H9 (cell line): ENCODE measurements around the gene B3GNT5. TPM values are rescaled to one million over a fixed set of nuclear protein-coding genes. Genes with fewer than 3 reads are reported as not detected.
"Not testable (repeated sequence)": the region's sequence is repeated elsewhere in the genome, so short reads cannot be mapped to it uniquely, and the experiment has no call there.

Source experiments
- DNase-seq: peaks from one replicate; pipeline ENCODE4 v3.0.0-alpha.2; 2017
- H2AFZ ChIP-seq: one replicate; pipeline ENCODE4 v1.6.1; 2013; ENCODE audit warnings: mild to moderate bottlenecking, low read length, control low read depth, moderate library complexity
- H2AK5ac ChIP-seq: 2 replicates; pipeline ENCODE4 v1.6.1; 2013; ENCODE audit warnings: low read length, control low read depth, mixed read lengths; ENCODE audit not compliant: insufficient read length
- H2BK120ac ChIP-seq: one replicate; pipeline ENCODE4 v1.6.1; 2013; ENCODE audit warnings: low read depth, mild to moderate bottlenecking, low read length, control low read depth, inconsistent platforms; ENCODE audit not compliant: poor library complexity, severe bottlenecking
- H2BK12ac ChIP-seq: 2 replicates; pipeline ENCODE4 v1.6.1; 2013; ENCODE audit warnings: low read length, control low read depth, mixed read lengths, low read depth; ENCODE audit not compliant: insufficient read length
- H2BK15ac ChIP-seq: 2 replicates; pipeline ENCODE4 v1.6.1; 2013; ENCODE audit warnings: low read depth, low read length, control low read depth
- H2BK20ac ChIP-seq: one replicate; pipeline ENCODE4 v1.6.1; 2013; ENCODE audit warnings: low read depth, mild to moderate bottlenecking, low read length, control low read depth, inconsistent platforms; ENCODE audit not compliant: poor library complexity, severe bottlenecking
- H2BK5ac ChIP-seq: 2 replicates; pipeline ENCODE4 v1.6.1; 2013; ENCODE audit warnings: low read length, control low read depth, mixed read lengths; ENCODE audit not compliant: insufficient read length
- H3K14ac ChIP-seq: 2 replicates; pipeline ENCODE4 v1.6.1; 2013; ENCODE audit warnings: low read length, control low read depth; ENCODE audit not compliant: insufficient read depth
- H3K18ac ChIP-seq: 2 replicates; pipeline ENCODE4 v1.6.1; 2013; ENCODE audit warnings: low read depth, mild to moderate bottlenecking, mixed read lengths, low read length, control low read depth; ENCODE audit not compliant: insufficient read length
- H3K23ac ChIP-seq: 2 replicates; pipeline ENCODE4 v1.6.1; 2013; ENCODE audit warnings: low read length, control low read depth, mixed read lengths, low read depth; ENCODE audit not compliant: insufficient read length
- H3K23me2 ChIP-seq: 2 replicates; pipeline ENCODE4 v1.6.1; 2013; ENCODE audit warnings: low read depth, mild to moderate bottlenecking, mixed read lengths, low read length, control low read depth; ENCODE audit not compliant: insufficient read length, poor library complexity, severe bottlenecking
- H3K27ac ChIP-seq: 2 replicates; pipeline ENCODE4 v1.5.1; 2013; ENCODE audit warnings: low read length, control low read depth, mixed read lengths, low read depth; ENCODE audit not compliant: insufficient read length
- H3K27me3 ChIP-seq: 2 replicates; pipeline ENCODE4 v1.6.1; 2013; ENCODE audit warnings: low read length, control low read depth, inconsistent platforms; ENCODE audit not compliant: insufficient read depth
- H3K4ac ChIP-seq: 2 replicates; pipeline ENCODE4 v1.6.1; 2013; ENCODE audit warnings: low read depth, mild to moderate bottlenecking, control low read depth, inconsistent platforms, low read length, moderate library complexity
- H3K4me1 ChIP-seq: 2 replicates; pipeline ENCODE4 v1.6.1; 2013; ENCODE audit warnings: low read length, control low read depth, inconsistent platforms; ENCODE audit not compliant: insufficient read depth
- H3K4me2 ChIP-seq: 2 replicates; pipeline ENCODE4 v1.6.1; 2013; ENCODE audit warnings: low read length, control low read depth, mixed read lengths; ENCODE audit not compliant: insufficient read length, insufficient read depth
- H3K56ac ChIP-seq: 2 replicates; pipeline ENCODE4 v1.6.1; 2013; ENCODE audit warnings: low read depth, mild to moderate bottlenecking, mixed read lengths, low read length, control low read depth; ENCODE audit not compliant: insufficient read length
- H3K79me1 ChIP-seq: 2 replicates; pipeline ENCODE4 v1.6.1; 2013; ENCODE audit warnings: low read depth, mild to moderate bottlenecking, moderate library complexity, low read length, control low read depth, inconsistent platforms; ENCODE audit not compliant: insufficient read depth, poor library complexity, severe bottlenecking
- H3K79me2 ChIP-seq: 2 replicates; pipeline ENCODE4 v1.6.1; 2013; ENCODE audit warnings: low read length, control low read depth, inconsistent platforms; ENCODE audit not compliant: insufficient read depth
- H3K9ac ChIP-seq: 2 replicates; pipeline ENCODE4 v1.6.1; 2013; ENCODE audit warnings: low read length, control low read depth, mixed read lengths; ENCODE audit not compliant: insufficient read length; ENCODE audit errors: extremely low read depth
- H3K9me3 ChIP-seq: one replicate; pipeline ENCODE4 v1.6.1; 2013; ENCODE audit warnings: low read depth, low read length, inconsistent platforms; ENCODE audit not compliant: control insufficient read depth
- H3T11ph ChIP-seq: one replicate; pipeline ENCODE4 v1.6.1; 2013; ENCODE audit warnings: mild to moderate bottlenecking, low read length, control low read depth, inconsistent platforms
- H4K20me1 ChIP-seq: one replicate; pipeline ENCODE4 v1.6.1; 2013; ENCODE audit not compliant: control insufficient read depth, insufficient read length, insufficient read depth
- H4K5ac ChIP-seq: 2 replicates; pipeline ENCODE4 v1.6.1; 2013; ENCODE audit warnings: low read depth, mild to moderate bottlenecking, mixed read lengths, low read length, control low read depth; ENCODE audit not compliant: insufficient read length
- H4K8ac ChIP-seq: replicated peaks from 2 replicates; pipeline ENCODE4 v1.6.1; 2013; ENCODE audit warnings: low read length, control low read depth, mixed read lengths, low read depth; ENCODE audit not compliant: insufficient read length
- H4K91ac ChIP-seq: 2 replicates; pipeline ENCODE4 v1.6.1; 2013; ENCODE audit warnings: low read depth, mild to moderate bottlenecking, moderate library complexity, mixed read lengths, low read length, control low read depth; ENCODE audit not compliant: insufficient read length
- H3K27ac Mint-ChIP-seq, 3 experiments: 2 replicates in 2 of 3; 3 replicates in 1 of 3; pipeline ENCODE4 v1.8.0; 2020 to 2021; ENCODE audit warnings: mixed read lengths in 3 of 3, mild to moderate bottlenecking in 1 of 3, moderate library complexity in 1 of 3
- H3K27me3 Mint-ChIP-seq: 2 replicates; pipeline ENCODE4 v1.8.0; 2021; ENCODE audit warnings: low read depth, mild to moderate bottlenecking, moderate library complexity, mixed read lengths
- H3K36me3 Mint-ChIP-seq, 3 experiments: 2 replicates in 2 of 3; 3 replicates in 1 of 3; pipeline ENCODE4 v1.8.0; 2020 to 2021; ENCODE audit warnings: low read depth in 3 of 3, mixed read lengths in 3 of 3; ENCODE audit not compliant: insufficient read depth in 1 of 3
- H3K4me1 Mint-ChIP-seq, 2 experiments: 2 replicates each; pipeline ENCODE4 v1.8.0; 2020; ENCODE audit warnings: mixed read lengths in 2 of 2
- H3K4me3 Mint-ChIP-seq, 2 experiments: 2 replicates in 1 of 2; 3 replicates in 1 of 2; pipeline ENCODE4 v1.8.0; 2020 to 2021; ENCODE audit warnings: mild to moderate bottlenecking in 2 of 2, mixed read lengths in 2 of 2, moderate library complexity in 1 of 2
- H3K9me3 Mint-ChIP-seq, 2 experiments: 2 replicates in 1 of 2; 3 replicates in 1 of 2; pipeline ENCODE4 v1.8.0; 2020; ENCODE audit warnings: mild to moderate bottlenecking in 2 of 2, mixed read lengths in 2 of 2, moderate library complexity in 1 of 2
- WGBS: extraction: QIAGEN DNeasy Blood & Tissue Kit; methylation state at CpG from one replicate; pipeline ENCODE4 v1.1.7; 2013; ENCODE audit warnings: missing lambda C conversion rate, low lambda C conversion rate, mixed read lengths; ENCODE audit not compliant: insufficient read length; ENCODE audit errors: extremely low coverage; 5-methylcytosine and 5-hydroxymethylcytosine counted together
- total RNA-seq: library from RNA; stranded (reverse); gene quantifications from 2 replicates; pipeline ENCODE4 v1.2.1, GENCODE V29; 2021
- TF ChIP-seq, protein P1 (sequence below): fragments of 200-600 bp; sonication (generic); conservative IDR thresholded peaks from 3 replicates; pipeline ENCODE4 v1.8.0; 2021; ENCODE audit warnings: antibody characterized with exemption, mild to moderate bottlenecking

Gene B3GNT5
- total RNA-seq, 1 experiment from 2014 or later = 7.3 TPM

GRCh38 chr3:183229178-183229577, 23.9 kb upstream of the B3GNT5 start:
- no CpG with 5 or more reads among the region's 1 CpG for WGBS
- DNase-seq = no peak
- Histone ChIP-seq H3K4ac (no peak overlapping the region), H3K9me3 (no peaks in the 10 kb centered on the region), H4K20me1 (no peaks in the 10 kb centered on the region), H2AK5ac (no peak overlapping the region), H2BK12ac (no peak overlapping the region), H3K4me2 (no peak overlapping the region), H4K91ac (no peak overlapping the region), H3K23ac (no peak overlapping the region), H3K79me2 (no peaks in the 10 kb centered on the region), H4K5ac (no peak overlapping the region), H2BK20ac (no peak overlapping the region), H2BK15ac (no peak overlapping the region), H3K14ac (no peak overlapping the region), H2BK5ac (no peak overlapping the region), H3K27ac (no peak overlapping the region), H3K9ac (no peak overlapping the region), H4K8ac (no peak overlapping the region), H3K18ac (no peak overlapping the region), H2AFZ (no peak overlapping the region), H3T11ph (no peak overlapping the region), H3K4me1 (no peaks in the 10 kb centered on the region), H3K23me2 (no peaks in the 10 kb centered on the region), H2BK120ac (no peak overlapping the region), H3K79me1 (no peaks in the 10 kb centered on the region), H3K56ac (no peak overlapping the region), H3K27me3 (no peaks in the 10 kb centered on the region)
- H3K9me3 Mint-ChIP-seq = no peaks in the 10 kb centered on the region
- TF ChIP-seq, protein P1, sequence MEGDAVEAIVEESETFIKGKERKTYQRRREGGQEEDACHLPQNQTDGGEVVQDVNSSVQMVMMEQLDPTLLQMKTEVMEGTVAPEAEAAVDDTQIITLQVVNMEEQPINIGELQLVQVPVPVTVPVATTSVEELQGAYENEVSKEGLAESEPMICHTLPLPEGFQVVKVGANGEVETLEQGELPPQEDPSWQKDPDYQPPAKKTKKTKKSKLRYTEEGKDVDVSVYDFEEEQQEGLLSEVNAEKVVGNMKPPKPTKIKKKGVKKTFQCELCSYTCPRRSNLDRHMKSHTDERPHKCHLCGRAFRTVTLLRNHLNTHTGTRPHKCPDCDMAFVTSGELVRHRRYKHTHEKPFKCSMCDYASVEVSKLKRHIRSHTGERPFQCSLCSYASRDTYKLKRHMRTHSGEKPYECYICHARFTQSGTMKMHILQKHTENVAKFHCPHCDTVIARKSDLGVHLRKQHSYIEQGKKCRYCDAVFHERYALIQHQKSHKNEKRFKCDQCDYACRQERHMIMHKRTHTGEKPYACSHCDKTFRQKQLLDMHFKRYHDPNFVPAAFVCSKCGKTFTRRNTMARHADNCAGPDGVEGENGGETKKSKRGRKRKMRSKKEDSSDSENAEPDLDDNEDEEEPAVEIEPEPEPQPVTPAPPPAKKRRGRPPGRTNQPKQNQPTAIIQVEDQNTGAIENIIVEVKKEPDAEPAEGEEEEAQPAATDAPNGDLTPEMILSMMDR = no peak
- H3K27ac Mint-ChIP-seq = no peak overlapping the region
- no peaks in the 10 kb centered on the region for H3K27me3 Mint-ChIP-seq
- H3K36me3 Mint-ChIP-seq = no peaks in the 10 kb centered on the region
- no peaks in the 10 kb centered on the region for H3K4me1 Mint-ChIP-seq
- H3K4me3 Mint-ChIP-seq = no peak overlapping the region

DNA sequence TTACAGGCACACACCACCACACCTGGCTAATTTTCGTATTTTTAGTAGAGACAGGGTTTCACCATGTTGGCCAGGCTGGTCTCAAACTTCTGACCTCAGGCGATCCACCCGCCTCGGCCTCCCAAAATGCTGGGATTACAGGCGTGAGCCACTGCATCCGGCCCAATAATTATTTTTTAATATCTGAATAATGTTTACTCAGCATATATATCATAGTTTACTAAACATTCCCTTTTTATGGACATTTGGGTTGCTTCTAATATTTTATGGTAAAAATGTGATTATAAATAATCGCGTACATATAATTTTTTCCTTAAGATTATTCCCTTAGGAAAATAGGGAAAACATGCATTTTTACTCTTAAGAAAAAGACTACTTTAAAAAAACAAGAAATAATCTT, 22.8 kb upstream of the B3GNT5 start:
- not testable (repeated sequence) for H3K4me1 ChIP-seq

More for the DNA sequence above, 22.8 kb upstream of the B3GNT5 start:
- H3K14ac ChIP-seq, H4K20me1 ChIP-seq, H4K91ac ChIP-seq, H4K8ac ChIP-seq, H3K23ac ChIP-seq, H2BK12ac ChIP-seq, H3K9me3 Mint-ChIP-seq, H3K4ac ChIP-seq, H3K27me3 ChIP-seq, H3T11ph ChIP-seq, H2AK5ac ChIP-seq, H3K79me1 ChIP-seq, DNase-seq, H3K4me1 Mint-ChIP-seq, H3K79me2 ChIP-seq, H2BK20ac ChIP-seq, H3K27me3 Mint-ChIP-seq, H3K9me3 ChIP-seq, H3K4me3 Mint-ChIP-seq, H3K27ac ChIP-seq, H3K23me2 ChIP-seq, H2BK5ac ChIP-seq, H3K18ac ChIP-seq, H3K9ac ChIP-seq, H4K5ac ChIP-seq, H3K4me2 ChIP-seq, H3K56ac ChIP-seq, H2AFZ ChIP-seq, H3K36me3 Mint-ChIP-seq, H2BK15ac ChIP-seq, H2BK120ac ChIP-seq, H3K27ac Mint-ChIP-seq: not testable (repeated sequence)
- WGBS = no CpG with 5 or more reads among the region's 8 CpGs
